Measurements from ENCODE around the gene FAM89B.

FAM89B gene

DNA sequence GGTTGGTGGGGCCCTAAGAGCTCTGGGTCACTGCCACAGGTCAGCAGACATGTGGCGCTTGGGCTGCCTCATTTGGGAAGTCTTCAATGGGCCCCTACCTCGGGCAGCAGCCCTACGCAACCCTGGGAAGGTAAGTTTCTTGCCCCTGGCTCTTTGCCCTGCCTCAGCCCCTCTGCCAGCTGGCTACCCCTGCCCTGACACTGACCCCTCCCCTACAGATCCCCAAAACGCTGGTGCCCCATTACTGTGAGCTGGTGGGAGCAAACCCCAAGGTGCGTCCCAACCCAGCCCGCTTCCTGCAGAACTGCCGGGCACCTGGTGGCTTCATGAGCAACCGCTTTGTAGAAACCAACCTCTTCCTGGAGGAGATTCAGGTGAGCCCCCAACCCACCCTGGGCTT, 45.6 kb upstream of the FAM89B start:
- Histone ChIP-seq H3K4me3 (no peak overlapping the region), H3K27ac (peak overlapping the region in 1 of 2 donors; percentile 15)
- TF ChIP-seq, protein P1, sequence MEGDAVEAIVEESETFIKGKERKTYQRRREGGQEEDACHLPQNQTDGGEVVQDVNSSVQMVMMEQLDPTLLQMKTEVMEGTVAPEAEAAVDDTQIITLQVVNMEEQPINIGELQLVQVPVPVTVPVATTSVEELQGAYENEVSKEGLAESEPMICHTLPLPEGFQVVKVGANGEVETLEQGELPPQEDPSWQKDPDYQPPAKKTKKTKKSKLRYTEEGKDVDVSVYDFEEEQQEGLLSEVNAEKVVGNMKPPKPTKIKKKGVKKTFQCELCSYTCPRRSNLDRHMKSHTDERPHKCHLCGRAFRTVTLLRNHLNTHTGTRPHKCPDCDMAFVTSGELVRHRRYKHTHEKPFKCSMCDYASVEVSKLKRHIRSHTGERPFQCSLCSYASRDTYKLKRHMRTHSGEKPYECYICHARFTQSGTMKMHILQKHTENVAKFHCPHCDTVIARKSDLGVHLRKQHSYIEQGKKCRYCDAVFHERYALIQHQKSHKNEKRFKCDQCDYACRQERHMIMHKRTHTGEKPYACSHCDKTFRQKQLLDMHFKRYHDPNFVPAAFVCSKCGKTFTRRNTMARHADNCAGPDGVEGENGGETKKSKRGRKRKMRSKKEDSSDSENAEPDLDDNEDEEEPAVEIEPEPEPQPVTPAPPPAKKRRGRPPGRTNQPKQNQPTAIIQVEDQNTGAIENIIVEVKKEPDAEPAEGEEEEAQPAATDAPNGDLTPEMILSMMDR (IDR thresholded peaks at IDR 0.05), result no peak
- no peak for DNase-seq (ENCODE audit: low spot score)

DNA sequence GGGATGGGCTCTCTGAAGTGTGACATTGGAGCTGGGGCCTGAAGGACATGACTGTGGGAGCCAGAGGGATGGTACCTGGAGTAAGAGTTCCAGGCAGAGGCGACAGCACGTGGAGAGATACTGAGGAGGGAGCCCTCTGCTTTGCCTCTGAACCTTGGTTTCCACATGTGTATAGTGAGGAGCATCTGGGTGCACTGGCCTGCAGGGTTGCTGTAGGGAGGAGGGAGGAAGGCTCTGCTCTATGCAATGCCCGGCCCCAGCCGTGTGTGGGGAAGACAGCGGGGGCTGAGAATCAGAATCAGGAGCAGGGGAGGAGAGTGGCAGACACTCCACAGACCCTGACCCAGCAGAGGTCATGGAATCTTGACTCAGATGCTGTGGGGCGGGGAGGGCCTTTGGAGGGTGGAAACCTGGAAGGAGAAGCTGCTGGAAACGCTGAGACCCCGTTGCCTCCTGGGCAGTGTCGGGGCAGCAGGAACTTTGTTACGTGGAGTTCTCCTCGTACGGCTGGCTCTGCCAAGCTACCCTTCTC, 43.5 kb upstream of the FAM89B start:
- no peak for DNase-seq (ENCODE audit: low spot score)
- Histone ChIP-seq H3K27ac (no peak overlapping the region), H3K4me3 (no peak overlapping the region)
- TF ChIP-seq, protein P1 (IDR thresholded peaks at IDR 0.05), result no peak

DNA sequence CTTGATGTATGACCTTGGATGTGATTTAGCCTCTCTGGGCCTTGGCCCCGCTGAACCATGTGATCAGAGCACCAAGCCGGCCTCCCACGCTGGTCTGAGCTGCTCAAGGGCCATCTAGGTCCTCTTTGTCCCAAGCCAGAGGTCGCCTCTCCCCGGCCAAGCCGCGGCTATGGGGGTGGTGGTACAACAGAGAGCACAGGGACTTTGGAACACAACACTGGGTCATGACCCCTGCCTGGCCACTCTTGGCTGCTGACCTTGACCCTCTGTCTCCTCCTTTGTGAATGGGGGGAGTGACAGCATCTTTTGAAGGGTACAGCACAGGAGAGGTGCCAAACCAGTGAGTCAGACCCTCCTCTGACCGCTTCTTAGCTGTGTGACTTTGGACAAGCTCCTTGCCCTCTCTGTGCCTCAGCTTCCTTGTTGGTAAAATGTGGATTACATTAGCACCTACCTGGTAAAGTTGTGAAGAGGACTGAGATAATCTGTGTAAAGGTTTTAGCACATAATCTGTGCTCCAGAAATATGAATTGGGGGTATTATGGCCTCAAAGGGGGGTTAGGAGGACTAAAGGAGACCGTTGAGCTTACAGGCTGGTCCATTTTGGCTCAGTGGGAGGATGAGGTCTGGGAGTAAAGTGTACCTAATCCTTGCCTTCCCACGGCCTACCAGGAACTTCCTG, 42.7 kb upstream of the FAM89B start:
- no peak overlapping the region for H3K27ac ChIP-seq
- TF ChIP-seq, protein P1 (IDR thresholded peaks at IDR 0.05), result no peak
- DNase-seq (ENCODE audit: low spot score), result no peak
- H3K4me3 ChIP-seq, result no peak overlapping the region

DNA sequence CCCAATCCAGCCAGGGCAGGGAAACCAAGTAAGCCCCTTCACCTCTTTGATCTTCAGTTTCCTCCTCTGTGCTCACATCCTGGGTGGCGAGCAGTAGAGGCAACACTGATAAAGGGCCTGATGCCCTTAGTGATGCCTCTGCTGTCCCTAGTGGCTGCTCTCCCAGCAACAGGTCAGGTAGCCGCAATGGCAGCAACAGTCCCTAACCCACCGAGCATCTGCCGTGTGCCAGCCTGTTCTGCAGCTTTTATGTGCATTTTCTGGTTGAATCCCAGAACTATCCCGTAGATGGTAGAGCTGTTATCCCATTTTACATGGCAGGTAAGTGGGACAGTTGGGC, 42.2 kb upstream of the FAM89B start:
- H3K27ac ChIP-seq, result no peak overlapping the region
- TF ChIP-seq, protein P1 (IDR thresholded peaks at IDR 0.05), result no peak
- no peak overlapping the region for H3K4me3 ChIP-seq
- no peak for DNase-seq (ENCODE audit: low spot score)

DNA sequence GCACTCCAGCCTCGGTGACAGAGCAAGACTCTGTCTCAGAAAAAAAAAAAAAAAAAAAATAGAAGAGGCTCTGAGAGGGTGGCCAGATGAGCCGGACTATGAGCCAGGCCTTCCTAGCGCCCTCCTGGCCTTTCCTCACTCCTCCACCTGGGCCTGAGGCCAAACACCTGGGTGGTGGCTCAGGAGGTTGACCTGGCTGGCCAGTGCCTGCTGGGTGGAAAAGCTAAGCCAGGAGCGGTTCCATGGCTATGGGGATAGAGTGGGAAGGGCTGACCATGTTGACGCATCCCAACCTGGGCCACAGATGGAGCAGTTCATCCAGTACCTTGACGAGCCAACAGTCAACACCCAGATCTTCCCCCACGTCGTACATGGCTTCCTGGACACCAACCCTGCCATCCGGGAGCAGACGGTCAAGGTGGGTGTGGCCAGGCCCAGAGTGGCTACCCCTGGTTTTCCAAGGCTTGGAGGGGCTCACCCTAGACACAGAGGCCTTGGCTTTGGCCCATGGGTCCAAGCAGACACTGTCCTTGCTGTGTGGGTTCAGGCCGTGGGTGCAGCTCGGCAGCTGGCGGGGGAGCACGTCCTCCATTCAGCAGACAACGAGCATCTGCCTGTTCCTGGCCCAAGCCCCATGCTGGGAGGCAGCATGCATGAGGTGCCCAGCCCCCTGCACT, 39.8 kb upstream of the FAM89B start:
- no peak for DNase-seq (ENCODE audit: low spot score)

DNA sequence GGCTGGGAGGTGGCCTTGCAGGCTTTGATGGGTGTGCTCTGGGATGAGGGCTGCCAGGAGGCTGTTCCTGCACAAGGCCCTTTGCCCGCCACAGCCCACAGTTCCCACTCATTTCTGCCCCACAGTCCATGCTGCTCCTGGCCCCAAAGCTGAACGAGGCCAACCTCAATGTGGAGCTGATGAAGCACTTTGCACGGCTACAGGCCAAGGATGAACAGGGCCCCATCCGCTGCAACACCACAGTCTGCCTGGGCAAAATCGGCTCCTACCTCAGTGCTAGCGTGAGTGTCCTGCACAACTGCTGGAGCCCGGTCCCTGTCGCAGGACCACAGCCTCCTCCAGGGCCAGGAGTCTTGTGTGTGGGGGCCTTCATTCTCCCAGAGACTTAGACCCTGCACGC, 37.2 kb upstream of the FAM89B start:
- DNase-seq (ENCODE audit: low spot score), result no peak
- H3K4me3 ChIP-seq, result no peak overlapping the region
- TF ChIP-seq, protein P1 (IDR thresholded peaks at IDR 0.05), result no peak
- H3K27ac ChIP-seq, result no peak overlapping the region

More for the DNA sequence above, 39.8 kb upstream of the FAM89B start:
- TF ChIP-seq, protein P1 (IDR thresholded peaks at IDR 0.05), result no peak
- H3K4me3 ChIP-seq, result no peak overlapping the region
- H3K27ac ChIP-seq, result no peak overlapping the region

Measured in coronary artery (tissue), 2 donors.